Stimulated activated CD4-positive, alpha-beta T cell treated with anti-CD3 and anti-CD28 coated beads, Interleukin-4, amount 100 ng/mL, for 4 hours (primary cell): Measurements from ENCODE around the gene TUBB.

ENCODE experiments used
- DNase-seq, 2 experiments: peaks; one replicate each; pipeline ENCODE4 v3.0.0-alpha.2; 2020

The TUBB gene

DNA sequence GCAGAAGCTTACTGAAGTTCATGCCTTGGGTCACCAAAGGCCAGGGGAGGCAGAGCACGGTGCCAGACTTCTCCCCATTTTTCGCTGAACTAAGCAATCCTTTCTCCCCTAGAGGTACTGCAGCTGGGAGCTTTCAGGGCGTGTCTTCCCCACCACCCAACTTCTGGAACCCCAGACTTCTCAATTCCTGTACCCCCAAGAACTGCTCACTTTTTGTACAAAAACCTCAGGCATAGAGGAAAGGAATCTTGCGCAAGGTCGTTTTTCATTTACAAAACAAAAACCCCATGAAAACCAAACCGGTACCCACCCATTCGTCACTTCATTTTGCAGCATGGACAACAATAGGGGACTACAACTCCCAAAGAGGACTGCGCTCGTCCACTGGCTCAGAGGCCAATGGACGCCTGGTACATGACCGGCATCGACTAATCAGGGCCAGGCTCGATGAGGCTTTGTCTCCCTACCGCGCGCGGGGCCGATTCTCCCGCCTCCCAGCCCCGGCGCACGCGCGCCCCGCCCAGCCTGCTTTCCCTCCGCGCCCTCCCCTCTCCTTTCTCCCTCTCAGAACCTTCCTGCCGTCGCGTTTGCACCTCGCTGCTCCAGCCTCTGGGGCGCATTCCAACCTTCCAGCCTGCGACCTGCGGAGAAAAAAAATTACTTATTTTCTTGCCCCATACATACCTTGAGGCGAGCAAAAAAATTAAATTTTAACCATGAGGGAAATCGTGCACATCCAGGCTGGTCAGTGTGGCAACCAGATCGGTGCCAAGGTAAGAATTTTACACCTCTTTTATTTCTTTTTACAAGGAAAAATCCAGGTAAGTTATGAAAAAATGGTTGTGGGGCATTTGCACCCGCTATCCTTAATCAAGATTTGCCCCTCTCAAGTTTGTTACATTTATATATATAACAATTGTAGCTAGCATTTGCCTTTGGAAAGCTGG lies at the start of gene TUBB:
Gene TUBB (plus strand): TSS at position 562 of the 947 bp plus-strand sequence. CDS start 155 bp downstream, at position 717.
- DNase-seq: peak; percentile 93 to 94

DNA sequence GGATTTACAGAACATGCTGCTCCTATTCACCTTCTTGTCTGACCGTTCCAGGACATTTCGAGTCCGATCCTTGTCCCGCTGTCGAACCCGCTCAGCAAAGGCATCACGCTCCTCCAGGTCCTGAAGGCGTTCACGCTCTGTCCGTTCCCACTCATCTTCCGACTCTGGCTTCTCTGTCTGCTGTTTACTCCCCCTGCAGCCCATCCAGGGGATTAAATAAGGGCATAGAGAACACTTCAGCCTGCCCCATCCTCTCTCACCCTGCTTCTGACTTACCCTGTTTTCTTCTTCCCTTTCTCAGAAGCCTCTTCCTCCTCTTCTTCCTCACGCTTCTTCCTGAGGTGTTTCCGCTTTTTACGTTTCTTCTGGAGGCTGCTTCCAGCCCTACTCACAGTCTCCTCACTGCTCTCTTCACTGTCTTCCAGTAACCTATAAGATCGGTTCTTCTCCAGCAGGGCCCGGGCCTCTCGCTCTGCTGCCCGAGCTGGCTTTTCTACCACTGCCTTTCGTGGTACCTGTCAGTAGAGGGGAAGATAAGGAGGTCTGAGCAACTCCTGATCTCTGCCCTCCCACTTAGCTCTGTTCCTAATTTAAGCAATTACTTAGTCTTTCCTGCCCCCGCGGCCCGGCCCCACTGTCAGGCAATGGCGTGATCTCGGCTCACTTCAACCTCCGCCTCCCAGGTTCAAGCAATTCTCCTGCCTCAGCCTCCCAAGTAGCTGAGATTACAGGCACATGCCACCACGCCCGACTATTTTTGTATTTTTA lies 49.2 kb upstream of the TUBB start:
- no peak for DNase-seq

DNA sequence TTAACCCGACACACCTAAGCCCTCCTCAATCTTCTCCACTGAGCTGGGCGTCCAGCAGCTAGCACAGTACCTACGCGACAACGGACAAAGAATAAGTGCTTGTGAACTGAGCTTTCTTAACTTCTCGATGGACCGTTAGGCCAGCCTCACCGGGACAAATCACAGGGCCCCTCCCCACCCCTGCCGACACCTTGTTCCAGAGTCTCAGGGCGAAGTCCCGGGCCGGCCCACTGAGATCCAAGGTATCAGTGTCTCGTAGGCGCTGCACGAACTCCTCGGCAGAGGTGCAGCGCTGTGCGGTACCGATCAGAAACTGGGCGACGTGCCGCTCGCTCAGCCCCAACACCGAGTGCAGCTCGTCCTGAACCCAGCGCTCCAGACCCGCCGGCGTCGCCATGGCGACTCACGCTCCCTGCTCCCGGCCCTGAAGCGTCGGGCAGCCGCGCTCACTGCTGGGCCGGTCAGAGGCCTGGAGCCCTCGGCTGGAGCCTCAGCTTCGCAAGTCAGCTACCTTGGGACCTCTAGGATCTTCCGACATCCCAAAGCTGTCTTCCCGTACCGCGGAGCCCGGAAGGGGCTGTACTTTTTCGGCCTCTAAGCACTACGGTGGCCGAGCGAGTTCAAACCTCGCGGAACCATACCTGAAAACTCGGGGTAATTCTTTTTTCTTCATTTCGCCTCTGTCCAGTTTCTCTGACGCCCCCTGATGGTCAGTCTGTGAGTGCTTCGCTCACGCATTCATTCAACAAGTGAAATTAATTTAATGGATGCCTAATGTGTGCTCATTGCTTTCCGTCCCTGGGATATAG lies 47.5 kb upstream of the TUBB start, which contains the start of gene DHX16:
Gene DHX16 (minus strand): TSS at position 562 of the 809 bp plus-strand sequence. CDS start 165 bp downstream, at position 397.
- DNase-seq: peak; percentile 86

DNA sequence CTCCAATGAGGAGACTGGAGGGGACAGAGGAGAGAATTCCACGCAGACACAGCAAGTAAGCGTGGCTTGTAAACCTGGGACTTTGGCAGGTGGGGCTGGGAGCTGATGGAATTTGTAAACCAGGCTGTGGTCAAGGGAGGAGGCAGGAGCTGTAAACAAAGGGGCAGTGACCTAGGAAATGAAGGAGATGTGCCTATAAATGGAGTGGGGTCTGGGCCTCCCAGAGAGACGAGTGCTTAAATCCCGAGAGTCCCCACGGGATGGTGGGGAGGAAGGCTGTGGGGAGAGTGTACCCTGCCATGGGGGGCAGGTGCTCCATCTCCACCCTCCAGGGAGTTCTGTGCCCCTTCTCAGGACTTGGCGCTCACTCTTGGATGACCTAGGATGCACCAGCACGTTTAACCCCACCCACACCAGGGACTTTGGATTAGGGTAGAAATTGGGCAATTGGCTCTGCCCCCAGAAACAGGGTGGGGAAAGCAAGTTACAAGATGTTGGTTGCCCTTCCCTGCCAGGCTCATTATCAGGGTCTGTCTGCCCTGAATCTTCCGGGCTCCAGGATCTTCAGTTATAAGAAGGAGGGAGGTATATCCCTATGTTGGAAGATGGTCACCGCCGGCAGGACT lies 43.4 kb upstream of the TUBB start:
- DNase-seq: no peak

DNA sequence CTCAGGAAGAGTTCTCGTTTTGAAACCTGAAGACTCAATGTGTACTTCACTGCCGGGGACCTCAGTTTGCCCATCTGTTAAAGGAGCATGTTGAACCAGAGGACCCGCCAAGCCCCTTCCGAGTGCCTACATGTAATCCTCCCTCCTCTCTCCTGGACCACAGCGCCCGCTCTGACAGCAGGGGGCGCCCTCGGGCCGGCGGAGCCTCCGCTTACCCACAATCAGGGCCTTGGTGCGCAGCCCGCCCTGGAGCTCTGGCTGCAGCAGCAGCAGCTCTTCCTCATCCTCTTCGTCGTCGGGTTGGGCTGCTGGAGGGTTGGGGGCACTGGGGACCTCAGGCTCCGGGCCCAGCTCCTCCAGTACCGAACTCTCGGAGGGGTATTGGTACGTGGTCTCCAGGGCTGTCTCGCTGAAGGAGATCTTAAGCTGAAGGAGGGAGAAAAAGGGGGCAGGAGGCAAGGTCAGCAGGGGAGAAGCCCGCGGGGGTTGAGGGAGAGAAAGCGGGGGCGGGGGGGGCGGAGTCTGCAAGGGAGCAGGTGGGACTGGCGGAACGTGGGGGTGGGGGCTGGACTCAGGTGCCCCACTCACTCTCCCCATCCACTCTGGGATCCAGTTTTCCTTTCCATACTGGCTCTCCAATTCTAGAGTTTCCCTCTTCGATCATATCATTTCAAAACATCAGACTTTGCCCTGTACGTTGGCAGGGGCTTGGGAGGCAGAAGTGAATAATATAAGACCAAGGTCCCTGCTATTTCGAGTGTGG lies 41.0 kb upstream of the TUBB start:
- DNase-seq: peak; percentile 86 to 91

DNA sequence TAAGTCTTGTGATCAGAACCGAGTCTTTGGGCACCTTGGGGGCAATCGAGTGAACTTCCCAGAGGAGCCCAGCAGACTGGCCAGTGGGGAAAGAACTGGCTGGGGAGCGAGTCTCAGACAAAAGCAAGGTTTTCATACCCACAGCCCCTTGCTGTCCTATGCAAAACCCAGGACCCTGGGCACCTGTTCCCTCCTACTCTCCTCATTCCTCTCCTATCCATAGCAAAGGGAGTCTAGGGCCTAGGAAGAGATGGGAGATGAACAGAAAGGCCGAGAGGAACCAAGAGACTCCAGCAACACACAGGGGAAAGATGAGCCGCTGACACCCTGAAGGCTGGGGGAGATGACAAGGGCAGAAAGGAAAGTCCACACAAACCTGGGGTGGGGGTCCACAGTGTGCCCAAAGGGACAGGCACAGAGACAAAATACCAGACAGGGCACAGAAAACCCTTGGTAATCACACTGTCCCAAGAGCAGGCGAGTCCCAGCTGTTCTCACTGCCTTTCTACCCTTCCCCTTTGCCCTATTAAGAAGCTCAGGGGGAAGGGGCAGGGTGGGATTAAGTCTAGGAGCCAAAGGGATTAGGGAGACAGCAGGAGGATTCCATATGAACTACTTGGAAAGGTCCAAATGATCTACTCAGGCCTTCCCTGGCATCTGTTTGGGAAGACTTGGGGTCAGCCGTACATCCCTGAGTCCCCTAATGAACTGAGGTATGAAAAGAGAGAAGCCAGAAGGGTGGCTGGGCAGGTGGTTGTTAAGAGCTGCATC lies 40.2 kb upstream of the TUBB start:
- no peak for DNase-seq

DNA sequence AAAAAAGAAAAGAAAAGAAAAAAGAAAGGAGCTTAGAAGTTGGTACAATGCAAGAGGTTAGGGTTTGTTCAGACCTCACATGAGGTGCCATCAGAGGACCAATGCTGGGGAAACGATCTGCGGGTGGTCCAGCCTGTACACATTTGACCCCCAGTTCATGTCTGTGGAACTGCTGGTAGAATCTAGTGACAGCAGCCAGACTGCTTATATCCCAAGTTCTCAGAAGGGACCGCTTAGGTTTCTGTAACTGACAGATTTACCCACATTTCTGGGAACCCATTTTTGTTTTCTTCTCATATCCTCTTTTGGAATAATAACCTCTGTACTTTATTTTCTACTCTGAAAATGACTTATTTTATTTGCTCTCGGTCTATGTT lies 38.4 kb upstream of the TUBB start:
- DNase-seq: no peak

DNA sequence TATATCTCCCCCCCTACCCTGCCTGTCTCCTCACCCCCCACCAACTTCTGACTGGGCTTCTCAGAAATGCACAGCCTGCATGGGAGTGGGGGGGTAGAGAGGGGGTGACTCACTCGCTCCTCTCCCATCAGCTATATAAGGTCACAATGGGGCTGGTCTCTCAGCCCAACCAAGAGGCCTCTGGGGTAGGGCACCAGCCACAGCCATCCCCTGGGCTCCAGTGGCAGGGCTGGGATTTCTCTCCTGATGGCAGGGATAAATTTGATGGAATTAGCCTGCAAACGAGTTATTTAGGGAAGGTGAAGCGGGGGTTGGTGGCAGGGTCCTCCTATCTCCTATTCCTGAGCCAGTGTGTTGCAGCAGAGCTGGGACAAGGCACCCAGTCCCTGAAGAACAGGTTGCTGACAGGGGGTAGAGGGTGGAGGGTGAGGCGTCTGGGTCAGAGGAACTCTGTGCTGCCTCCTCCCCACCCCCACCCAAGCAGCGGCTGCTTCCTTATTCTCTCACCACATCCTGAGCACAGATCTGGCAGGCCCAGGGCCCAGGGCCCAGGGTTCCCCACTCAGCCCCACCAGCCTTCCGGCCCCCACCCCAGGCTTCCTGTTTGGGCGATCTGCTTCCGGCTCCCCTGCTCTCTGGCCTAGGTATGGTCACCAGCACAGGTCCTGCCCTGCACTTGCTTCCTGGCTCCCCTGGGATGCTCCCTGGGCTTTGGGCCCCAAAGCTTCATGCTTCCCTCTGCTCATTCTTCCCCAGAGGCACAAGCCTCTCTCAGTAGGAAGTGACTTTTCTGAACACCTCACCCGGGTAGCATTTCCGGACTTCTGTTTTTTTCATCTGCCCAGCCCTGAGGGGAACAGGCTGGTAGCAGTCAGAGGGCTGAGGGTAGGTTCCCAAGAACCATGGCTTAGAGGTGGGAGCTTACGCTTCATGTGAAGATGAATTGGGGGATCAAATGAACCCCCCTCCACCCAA lies 37.7 kb upstream of the TUBB start:
- DNase-seq: peak; percentile 72 to 89

DNA sequence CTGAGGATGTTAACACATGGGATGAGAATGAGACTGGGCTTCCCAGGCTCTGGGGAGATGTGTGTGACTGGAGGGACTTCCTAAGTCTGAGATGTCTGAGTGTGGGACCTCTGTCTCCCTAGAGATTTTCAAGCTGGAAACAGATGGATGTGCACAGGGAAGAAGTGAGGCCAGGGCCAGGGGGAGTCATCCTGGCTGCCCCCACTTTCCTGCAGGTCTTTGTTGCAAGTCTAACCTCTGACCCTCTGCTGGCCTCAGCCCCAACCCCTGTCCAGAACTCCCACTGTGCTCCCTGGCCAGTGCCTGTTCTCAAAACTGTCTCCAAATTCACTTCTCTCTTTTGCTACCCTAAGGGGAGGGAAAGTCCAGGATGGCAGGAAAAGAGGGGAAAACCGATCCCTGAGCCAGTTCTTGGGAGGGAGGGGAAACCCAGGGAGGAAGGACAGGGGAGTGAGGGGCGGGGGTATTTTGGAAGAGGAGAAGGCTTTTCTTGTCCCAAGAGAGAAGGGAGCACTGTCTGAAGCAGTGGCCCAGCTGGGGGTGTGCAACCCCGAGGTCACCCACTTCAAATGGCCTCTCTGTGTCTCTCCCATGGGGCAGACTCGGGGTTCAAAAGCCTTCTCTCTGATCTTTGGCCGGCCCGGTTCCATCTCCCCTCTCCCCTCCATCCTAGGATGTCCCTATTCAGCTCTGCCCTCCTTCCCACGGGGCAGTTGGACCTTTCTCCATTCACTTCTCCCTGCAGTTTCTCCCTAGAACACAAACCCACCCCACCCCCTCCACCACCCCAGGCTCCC lies 36.8 kb upstream of the TUBB start:
- no peak for DNase-seq

DNA sequence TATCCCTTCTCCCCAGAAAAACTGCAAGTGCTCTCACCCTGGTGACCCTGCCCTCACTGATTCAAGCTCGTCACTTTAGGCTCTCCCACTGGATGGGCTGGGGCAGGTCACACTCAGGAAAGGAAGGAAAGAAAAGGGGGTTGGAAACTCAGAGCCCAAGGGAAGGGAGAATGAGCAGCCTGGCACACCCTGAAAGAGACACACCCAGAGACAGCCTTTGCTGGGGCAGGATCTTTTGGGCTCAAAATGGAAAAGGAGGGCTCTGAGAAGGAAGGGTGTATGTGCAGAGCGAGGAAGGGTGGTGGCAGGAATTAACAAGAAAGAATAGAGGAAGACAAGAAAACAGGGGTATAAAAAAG lies 36.2 kb upstream of the TUBB start:
- no peak for DNase-seq

DNA sequence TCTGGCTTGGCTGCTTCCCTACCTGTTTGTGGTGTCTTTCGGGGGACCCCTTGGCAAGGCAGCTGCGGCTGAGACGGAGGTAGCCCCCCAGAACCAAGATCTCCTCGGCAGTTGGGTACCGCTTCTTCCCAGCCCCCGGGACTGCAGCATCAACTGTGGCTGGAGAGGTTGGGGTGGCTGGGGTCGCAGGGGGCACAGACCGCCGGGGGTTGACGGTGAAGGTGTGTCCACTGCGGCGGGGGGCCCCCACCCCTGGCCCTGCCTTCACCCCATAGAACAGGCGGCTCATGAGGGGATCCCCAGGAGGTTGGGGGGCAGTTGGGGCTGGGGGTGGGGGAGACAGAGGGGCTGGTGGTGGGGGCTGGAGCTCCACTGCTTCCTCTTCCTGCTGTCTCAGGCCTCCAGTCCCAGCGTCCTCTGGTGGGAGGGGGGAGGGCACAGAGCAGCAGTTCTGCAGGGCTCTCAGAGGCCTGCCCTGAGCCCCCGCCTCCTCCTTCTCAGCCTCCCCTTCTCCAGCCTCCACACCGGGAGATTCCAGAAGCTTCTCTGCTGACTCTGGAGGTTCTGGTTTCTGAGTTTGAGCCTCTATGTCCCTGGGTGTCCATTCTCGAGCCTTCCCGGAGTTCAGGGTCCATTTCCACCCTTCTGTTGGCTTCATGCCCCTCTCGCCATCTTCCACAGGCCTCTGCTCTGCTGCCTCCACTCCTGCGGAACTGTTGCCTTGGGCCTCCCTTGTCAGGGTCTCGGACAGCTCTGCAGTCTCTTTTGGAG lies 35.6 kb upstream of the TUBB start:
- DNase-seq: peak; percentile 59 to 62

DNA sequence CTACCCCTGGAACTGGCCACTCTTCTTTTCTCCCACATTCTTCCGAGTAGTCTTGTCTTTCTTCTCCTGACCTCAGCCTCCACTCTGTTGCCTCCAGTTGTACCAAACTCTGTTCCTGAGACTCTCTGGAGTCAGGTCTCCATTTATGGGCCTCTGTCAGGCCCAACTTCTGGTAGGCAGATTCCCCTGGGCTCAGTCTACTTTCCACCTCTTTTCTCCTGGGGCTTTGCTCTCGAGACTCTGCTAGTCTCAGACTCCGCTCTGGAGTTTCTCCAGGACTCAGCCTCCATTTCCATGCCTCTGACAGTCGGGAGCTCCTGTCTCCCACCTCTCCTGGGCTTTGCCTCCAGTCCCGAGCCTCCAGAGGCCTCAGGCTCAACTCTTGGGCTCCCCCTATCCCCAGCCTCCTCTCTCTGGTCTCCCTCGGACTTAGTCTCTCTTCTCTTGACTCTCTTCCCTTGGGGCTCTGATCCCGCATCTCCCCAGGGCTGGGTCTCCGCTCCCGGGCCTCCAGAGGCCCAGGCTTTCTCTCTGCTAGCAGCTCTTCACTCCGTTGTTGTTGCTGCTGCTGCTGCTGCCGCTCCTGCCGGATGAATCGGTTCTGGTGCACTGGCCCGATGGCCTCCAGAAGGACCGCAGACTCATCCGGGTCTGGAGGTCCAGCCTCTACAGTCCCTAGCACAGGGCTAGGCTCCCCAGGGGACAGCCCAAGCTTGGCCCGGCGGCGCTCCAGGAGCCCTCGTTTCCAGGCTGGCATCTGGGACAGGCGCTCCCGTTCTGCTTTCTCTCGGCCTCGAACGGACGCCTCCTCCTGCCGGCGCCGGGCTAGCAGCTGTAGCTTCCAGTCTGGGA lies 34.8 kb upstream of the TUBB start:
- DNase-seq: no peak

DNA sequence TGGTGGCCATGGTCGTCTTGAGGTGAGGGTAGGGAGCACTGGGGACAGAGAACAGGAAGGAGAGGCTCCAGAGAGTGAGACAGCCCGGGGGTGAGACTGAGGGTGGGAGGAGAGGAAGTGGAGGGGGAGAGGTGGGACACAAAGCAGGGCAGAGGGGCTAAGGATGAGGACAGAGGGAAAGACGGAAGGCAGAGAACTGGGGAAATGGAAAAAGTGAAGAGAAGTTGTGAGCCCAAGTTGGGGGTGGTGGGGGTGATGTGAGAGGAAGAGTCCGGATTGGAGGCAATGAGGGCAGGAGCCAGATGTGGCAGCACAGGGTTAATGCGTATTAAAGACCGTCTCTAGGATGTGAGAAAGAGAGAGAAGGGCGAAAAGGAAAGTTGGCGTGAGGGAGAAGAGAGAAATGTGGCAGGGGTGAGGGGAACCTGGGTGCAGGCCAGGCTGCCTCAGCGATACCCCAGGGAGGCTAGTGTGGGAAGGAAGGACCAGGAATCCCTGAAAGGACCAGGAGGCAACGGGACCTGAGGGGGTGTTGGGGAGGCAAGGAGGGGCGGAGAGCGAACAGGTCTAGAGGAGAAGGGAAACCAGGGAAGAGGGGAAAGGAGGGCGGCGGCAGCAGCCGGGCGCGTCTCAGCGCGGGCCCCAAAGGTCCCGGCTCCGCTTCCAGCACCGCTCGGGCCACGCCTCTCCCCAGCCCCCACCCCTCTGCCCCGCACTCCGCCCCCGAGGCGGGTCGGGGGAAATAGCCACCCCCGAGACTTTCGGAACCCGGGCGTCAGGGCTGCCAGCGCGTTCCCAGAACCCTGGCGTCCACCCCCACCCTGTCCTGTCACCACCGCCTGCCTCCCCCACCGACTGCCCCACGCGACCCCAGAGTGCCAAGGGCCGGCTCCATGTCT lies 33.9 kb upstream of the TUBB start, which contains the start of gene PPP1R18:
Gene PPP1R18 (minus strand): TSS at position 637 of the 899 bp plus-strand sequence. CDS start 627 bp downstream, at position 10.
- DNase-seq: peak; percentile 88 to 89

DNA sequence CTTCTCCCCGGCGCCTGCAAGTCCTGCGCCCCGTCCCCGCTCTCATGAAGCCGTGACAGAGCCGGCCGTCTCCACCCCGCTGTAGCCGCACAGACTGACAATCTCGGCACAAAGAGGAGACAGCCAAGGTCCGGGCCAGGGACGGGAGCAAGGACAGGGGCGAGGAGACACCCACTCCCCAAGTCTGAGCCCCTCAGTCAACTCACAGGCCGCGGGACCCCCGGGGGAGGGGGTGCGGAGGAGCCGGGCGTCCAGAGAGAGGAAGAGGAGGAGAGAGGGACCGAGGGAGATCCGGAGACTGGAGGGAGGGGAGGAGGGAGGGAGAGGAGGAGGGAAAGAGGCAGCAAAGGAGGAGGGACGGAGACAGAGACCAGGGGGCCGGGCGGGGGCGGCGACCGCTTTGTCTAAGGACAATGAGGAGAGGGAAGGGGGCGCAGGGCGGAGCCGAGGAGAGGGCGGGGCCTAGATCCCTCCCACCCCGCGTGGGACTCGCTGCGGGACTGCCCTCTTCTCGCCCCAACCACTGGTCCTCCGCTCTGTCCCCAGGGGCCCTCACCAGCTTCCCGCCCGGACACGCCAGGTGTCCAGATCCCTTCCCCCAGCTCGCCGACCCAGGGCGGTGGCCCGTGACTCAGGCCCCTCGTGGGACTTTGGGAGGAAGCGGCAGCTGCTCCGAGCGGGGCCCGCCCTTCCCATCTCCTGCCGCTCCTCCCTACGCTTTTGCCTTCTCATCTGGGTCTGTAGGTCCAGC lies 33.1 kb upstream of the TUBB start:
- peak; percentile 78 to 83 for DNase-seq
